ENCODE measurements around the gene CSTA.

GRCh38 chr3:122307094-122307687 is 17.9 kb upstream of the CSTA start:
- no peak for TF ChIP-seq CTCF (IDR thresholded peaks at IDR 0.05)
- TF ChIP-seq POLR2A (IDR thresholded peaks at IDR 0.05): no peak
